ENCODE results near the gene DDX1. TPM values are rescaled to one million over a fixed set of nuclear protein-coding genes. Genes with fewer than 3 reads are reported as not detected.

Gene DDX1
- total and polyA plus RNA-seq, 12 donors = 39.4 to 122 (median 77.2) TPM

DNA sequence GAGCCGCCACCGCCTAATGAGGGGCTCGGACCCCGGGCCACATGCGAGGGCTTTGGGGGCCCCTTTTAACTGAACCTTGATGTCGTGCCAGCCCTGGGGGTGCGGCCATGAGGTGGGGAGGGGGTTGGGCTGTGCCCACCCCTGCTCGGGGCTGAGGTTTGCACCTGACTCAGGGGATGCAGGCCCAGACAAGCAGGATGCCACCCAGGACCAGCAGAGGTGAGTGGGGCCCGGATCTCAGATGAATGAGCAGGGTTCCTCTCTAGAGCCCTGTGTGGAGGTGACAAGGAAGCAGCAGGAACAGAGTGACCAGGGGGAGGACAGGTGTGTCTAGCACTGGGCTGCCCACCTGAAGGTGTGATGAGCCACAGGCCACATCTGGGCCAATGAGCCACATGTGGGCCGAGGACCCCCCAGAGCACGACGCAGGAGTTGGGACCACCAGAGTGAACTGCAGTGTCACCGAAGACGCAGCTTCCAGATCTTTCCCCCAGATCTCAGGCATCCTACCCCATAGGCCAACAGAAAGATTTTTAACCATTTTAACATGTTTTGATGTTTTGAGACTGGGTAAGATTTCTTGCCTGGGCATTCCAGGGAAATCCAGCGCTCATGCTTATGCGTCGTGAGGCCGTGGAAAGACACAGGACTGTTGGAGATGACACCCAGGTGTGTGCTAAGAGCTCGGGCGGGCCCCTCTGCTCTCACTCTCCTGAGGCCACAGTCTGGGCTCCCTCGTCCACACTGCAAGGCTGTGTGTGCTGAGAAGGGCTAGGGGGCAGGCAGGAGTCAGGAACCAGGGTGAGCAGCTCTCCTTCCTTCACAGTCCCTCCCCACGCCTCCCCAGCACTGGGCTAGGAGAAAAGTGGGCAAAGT, 73.6 kb downstream of the DDX1 start:
- 83 to 90% (median 88%) methylated on average over 19 to 22 of the region's 22 CpGs for WGBS, 4 donors
- intact Hi-C loops (cut with DNase I) = no loop called here
- Histone ChIP-seq H3K4me1 (replicated peaks in 1 of 2) (no peaks in the 10 kb centered on the region), H3K4me3 (no peak overlapping the region), H3K36me3 (replicated peaks in 1 of 2) (no peaks in the 10 kb centered on the region), H3K9me3 (replicated peaks in 1 of 3) (no peaks in the 10 kb centered on the region), H3K27me3 (no peaks in the 10 kb centered on the region), H3K27ac (no peak overlapping the region)
- DNase-seq = no peak
- TF ChIP-seq POLR2A (IDR thresholded peaks at IDR 0.05) = no peak
- TF ChIP-seq, protein P1, sequence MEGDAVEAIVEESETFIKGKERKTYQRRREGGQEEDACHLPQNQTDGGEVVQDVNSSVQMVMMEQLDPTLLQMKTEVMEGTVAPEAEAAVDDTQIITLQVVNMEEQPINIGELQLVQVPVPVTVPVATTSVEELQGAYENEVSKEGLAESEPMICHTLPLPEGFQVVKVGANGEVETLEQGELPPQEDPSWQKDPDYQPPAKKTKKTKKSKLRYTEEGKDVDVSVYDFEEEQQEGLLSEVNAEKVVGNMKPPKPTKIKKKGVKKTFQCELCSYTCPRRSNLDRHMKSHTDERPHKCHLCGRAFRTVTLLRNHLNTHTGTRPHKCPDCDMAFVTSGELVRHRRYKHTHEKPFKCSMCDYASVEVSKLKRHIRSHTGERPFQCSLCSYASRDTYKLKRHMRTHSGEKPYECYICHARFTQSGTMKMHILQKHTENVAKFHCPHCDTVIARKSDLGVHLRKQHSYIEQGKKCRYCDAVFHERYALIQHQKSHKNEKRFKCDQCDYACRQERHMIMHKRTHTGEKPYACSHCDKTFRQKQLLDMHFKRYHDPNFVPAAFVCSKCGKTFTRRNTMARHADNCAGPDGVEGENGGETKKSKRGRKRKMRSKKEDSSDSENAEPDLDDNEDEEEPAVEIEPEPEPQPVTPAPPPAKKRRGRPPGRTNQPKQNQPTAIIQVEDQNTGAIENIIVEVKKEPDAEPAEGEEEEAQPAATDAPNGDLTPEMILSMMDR (IDR thresholded peaks at IDR 0.05) = no peak

DNA sequence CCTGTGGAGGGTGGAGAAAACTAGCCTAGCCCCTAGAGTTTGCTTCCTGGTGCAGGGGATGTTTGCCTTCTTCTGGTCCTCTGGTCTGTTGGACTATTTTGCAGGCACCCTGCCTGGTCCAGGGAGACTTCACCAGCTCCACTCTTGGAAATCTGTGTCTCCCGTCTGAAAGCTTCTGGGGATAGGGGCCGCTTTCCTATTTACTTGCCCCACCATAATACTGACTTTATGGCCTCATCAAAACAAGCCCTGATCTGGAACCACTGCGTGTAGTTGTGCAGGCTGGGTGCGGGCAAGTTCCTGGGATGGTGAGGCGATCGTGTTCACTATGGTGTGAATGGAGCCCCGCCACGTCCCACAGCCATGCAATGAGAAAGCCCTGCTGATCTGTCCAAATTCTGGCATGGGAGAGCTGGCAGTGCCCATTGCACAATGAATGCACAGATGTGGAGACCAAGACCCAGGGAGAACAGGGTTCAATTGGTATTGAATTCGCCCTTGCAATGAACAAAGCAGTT, 74.3 kb downstream of the DDX1 start:
- intact Hi-C loops (cut with DNase I) = no loop called here
- H3K4me3 ChIP-seq = no peak overlapping the region
- DNase-seq = no peak
- 91 to 97% (median 93%) methylated on average over 9 of the region's 9 CpGs for WGBS, 4 donors
- no peak overlapping the region for H3K27ac ChIP-seq
- no peaks in the 10 kb centered on the region for H3K9me3 ChIP-seq (replicated peaks in 1 of 3)
- H3K36me3 ChIP-seq (replicated peaks in 1 of 2) = no peaks in the 10 kb centered on the region
- H3K4me1 ChIP-seq (replicated peaks in 1 of 2) = no peaks in the 10 kb centered on the region
- H3K27me3 ChIP-seq = no peaks in the 10 kb centered on the region
- TF ChIP-seq, protein P1 (IDR thresholded peaks at IDR 0.05) = no peak
- no peak for TF ChIP-seq POLR2A (IDR thresholded peaks at IDR 0.05)

DNA sequence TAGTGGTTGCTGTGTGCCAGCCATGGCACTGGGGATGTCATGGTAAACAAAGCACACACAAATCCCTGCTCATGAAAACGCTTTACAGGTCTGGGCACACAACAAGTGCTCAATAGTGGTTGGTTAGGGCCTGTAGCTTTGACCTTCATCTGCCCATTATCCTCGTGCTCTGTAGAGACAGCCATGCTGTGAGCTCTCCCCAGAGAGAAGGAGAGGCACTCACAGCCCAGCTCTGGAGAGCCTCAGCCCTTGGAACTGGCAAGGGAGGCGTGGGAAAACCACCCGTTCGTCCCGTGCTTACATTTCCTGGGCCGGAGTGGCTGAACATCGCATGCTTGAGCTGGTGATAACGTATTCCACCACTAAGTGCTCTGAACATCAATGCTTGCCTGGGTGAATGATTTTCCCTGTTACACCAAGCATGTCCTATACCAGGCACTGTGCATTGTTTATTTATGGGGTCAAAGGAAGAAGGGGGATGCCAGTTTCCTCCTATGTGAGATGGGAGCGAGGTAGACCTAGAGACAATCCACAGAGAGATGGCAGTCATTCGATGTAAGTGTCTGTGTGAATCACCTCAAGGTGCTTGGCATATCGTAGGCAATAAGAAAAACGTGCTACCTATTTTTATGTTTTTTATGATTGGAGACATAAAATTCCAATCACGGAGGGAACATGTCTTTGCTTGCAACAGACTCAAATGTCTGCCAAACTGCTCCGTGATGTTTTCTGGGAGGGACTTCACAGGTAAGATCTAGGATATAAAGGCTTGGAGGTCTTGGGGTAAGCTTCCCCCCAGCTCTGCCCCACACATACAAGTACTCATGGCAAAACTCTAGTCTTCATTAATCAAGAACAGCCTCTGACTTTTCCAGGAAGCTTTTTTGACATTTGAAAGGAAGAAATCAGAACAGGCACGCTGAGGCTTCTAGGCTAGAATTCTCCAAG, 75.5 kb downstream of the DDX1 start:
- H3K27me3 ChIP-seq = no peaks in the 10 kb centered on the region
- H3K36me3 ChIP-seq (replicated peaks in 1 of 2) = no peaks in the 10 kb centered on the region
- no peak overlapping the region for H3K4me3 ChIP-seq
- no peak for DNase-seq
- intact Hi-C loops (cut with DNase I) = no loop called here
- no peaks in the 10 kb centered on the region for H3K4me1 ChIP-seq (replicated peaks in 1 of 2)
- TF ChIP-seq POLR2A (IDR thresholded peaks at IDR 0.05) = no peak
- TF ChIP-seq, protein P1 (IDR thresholded peaks at IDR 0.05) = no peak
- H3K27ac ChIP-seq = no peak overlapping the region
- H3K9me3 ChIP-seq (replicated peaks in 1 of 3) = no peaks in the 10 kb centered on the region
- WGBS, 4 donors = 79 to 85% (median 84%) methylated on average over 12 to 16 of the region's 16 CpGs

Data from adrenal gland (tissue), 12 donors.